Femur (tissue), 1 donor: ENCODE results near the gene TIAM1.
A peak's percentile ranks its signal among the peaks of the same experiment; 100 is the strongest.

Experiments
- DNase-seq: peaks from one replicate; pipeline ENCODE4 v3.0.0-alpha.2; 2017

TIAM1 gene

DNA sequence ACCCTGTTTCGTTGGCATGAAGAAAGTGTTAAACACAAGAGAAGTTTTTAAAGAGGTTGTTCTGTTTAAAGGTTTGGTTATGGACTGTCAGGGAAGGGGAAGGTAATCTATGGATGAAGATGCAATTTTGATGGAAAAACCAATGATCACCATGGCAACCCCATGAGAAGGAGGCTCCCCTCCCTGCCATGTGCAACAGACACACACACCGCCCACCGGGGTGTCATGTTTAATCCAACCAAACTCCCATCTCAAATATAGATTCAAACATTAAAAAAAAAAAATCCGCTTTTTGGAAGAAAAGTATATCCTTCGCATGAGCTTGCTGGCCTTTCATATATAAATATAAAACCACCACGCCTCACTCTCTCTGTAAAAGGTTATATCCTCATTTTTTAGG, 224.9 kb downstream of the TIAM1 start:
- DNase-seq, result no peak

DNA sequence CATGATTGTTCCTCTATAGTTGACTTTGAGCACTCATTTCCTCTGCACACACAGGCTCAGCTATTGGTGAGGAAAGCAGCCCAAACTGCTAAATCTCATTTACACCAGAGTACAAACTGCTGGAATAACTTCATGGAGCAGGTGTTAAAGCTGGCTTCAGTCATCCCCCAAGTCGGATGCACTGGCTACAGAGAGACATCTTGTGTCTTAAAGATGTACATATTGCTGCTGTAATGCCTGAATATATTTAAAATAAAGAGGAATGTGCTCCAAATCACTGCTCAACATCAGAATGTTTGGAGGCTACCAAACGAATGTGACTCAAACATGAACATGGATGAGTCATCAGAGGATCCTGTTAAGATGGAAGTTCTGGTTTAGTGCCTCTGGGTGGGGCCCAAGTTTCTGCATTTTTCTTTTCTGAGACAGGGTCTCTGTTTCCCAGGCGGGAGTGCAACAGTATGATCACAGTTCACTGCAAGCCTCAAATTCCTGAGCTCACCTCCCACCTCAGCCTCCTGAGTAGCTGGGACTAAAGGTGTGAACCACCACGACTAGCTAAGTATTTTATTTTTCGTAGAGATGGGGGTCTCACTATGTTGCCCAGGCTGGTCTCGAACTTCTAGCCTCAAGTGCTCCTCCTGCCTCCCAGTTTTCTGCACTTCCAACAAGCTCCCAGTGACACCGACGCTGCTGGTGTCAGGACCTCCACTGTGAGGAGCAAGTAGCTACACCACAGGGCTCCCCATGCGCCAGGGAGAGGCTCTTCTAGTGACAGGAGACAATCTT, 226.7 kb downstream of the TIAM1 start:
- DNase-seq, result no peak

DNA sequence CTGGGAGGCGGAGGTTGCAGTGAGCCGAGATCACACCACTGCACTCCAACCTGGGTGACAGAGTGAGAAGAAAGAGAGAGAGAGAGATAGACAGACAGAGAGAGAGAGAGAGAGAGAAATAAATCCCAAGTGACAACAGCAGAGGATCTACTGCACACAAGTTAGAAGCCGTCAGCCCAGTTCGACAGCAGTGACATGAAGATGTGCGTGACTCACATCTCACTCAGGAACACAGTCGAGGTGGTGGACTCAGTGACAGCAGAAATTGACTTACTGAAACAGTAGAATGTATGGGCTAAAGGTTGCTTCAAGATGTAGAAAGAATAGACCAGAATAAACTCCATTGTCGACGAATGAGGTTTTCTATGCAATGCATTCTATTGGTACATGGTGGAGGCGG, 228.8 kb downstream of the TIAM1 start:
- DNase-seq, result no peak

DNA sequence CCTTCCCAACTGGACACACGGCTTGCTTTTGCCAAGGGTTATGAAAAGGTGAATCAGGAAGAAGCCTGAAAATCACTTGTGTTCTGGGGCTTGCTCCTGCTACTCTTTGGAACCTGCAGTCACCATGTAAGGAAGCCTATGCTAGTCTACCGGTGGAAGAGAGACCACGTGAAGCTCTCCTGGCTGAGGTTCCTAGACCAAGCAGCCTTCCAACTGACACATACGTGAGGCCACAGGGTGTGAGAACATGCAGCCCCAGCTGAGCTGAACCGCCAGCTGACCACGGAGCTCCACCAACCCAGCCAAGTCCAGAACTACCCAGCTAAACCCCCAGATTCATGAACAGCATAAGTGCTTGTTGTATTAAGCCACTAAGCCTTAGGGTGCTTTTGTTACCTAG, 233.0 kb downstream of the TIAM1 start:
- no peak for DNase-seq

DNA sequence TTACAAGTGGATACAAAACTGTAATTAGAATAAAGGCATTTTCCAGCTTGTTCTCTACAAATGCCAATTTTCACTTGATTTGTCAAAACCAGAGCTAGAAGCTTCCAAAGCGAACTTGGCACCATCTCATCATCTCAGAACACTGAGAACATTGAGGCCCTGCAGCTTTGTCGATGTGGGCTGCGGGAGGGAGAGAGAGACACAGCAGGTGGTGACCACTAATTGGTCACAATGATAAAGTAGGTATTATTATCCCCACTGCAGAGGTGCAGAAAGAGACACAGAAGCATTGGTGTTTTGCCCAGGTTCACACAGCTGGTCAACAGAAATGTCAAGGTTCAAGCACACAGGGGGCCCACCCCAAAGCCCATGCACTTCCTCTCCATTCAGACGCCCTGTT, 233.6 kb downstream of the TIAM1 start:
- no peak for DNase-seq

DNA sequence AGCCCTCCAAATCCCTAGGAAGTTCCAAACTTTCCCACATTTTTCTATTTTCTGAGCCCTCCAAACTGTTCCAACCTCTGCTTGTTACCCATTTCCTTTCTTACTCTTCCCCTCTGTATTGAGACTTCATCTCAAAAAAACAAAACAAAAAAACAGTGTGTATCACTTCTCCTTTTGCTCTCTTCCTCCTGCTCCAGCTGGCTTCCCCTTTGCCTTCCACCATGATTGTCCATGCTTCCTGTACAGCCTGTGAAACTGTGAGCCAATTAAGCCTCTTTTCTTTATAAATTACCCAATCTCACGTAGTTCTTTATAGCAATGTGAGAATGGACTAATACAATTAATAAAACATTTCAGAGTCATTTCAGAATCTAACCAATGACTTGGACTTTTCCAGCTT, 236.2 kb downstream of the TIAM1 start:
- no peak for DNase-seq

DNA sequence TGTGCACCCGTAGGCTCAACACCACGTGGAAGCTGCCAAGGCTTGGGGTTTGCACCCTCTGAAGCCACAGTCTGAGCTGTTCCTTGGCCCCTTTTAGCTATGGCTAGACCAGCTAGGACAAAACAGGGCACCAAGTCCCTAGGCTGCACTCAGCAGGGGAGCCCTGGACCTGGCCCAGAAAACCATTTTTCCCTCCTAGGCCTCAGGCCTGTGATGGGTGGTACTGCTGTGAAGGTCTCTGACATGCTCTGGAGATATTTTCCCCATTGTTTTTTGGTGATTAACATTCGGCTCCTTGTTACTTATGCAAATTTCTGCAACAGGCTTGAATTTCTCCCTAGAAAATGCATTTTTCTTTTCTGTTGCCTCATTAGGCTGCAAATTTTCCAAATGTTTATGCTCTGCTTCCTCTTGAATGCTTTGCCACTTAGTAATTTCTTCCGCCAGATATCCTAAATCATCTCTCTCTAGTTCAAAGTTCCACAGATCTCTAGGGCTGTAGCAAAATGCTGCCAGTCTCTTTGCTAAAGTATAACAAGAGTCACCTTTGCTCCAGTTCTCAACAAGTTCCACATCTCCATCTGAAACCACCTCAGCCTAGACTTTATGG, 236.8 kb downstream of the TIAM1 start:
- DNase-seq, result no peak

DNA sequence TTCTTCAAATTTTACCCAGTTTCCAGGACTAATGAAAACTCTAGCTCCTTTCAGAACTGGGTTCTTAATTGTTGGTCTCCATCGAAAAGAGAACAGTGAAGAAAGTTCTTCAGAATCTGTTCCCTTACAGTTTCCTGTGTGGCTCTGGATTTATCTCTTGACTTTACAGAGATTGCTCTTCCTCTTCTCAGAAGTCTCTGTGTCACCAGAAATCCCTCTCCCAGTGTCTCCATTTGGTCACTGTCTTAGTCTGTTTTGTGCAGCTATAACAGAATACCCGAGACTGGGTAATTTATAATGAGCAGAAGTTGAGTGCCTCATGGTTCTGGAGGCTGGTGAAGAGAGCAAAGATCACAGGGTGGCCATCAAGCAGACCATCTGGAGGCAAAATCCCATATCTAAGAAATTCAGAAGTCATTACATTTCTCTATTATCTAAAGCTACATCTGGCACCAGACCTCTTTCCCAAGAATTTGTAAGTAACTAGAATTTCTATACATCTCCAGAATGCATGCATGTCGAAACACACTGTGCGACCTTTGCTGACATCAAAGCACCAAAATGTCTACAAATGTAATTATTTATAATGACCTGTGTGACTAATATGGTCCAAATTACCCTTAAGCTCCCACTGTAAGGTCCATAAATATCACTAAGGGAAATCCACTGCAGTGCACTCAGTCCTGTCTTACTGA, 240.3 kb downstream of the TIAM1 start:
- no peak for DNase-seq

DNA sequence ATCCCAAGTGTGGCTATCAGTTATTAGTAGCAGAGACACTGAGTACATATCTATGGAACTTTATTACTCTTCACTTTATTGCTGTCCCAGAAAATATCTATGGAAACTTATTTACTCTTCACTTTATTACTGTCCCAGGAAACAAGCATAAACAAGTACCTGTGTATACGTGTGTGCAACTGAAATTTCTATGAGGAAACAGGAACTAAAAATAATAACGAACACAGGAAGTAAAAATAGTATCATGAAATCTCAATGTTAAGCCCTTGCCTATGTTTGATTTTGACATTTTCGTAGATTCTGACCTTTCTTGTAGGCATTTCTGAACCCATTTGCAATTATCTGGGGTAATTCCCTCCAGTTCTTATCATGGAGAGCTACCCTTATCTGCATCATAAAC, 240.9 kb downstream of the TIAM1 start:
- DNase-seq, result no peak

DNA sequence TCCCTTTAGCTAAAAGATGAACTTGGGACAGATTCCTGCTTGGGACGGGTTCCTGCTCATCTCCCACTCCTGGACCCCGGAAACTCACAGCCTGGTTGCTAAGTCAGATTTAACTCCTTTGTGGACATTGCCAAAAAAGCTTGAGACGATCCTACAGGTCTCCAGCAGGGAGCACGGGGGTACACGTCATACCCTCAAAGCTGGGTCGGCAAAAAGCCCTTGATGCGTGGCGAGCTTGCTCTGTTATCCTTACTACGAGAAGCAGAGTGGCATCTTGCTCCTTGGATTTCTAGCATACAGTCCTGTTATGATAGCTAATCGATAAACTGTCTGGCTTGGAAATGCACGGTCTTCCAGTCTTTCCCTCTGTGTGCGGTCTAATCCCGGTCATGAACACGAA, 244.9 kb downstream of the TIAM1 start:
- no peak for DNase-seq

DNA sequence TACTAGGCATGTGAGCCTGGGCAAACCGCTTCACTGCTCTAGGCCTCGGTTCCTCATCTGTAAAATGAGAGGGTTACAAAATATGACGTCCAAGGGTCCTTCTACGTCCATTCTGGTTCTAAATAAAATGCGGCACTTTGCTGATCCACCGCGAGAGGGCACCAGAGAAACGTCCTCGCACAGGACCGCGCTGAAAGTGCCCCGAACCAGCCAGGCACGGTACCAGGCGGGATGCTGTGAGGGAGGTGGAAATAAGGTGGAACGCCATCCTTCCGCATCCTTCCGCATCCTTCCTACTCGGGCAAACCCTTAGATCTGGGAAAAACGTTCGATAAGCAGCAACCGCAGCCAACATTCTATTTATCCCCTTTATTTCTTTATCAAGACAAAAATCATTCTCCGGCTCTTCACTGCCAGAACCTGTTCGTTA, 245.5 kb downstream of the TIAM1 start:
- DNase-seq, result peak; percentile 69

DNA sequence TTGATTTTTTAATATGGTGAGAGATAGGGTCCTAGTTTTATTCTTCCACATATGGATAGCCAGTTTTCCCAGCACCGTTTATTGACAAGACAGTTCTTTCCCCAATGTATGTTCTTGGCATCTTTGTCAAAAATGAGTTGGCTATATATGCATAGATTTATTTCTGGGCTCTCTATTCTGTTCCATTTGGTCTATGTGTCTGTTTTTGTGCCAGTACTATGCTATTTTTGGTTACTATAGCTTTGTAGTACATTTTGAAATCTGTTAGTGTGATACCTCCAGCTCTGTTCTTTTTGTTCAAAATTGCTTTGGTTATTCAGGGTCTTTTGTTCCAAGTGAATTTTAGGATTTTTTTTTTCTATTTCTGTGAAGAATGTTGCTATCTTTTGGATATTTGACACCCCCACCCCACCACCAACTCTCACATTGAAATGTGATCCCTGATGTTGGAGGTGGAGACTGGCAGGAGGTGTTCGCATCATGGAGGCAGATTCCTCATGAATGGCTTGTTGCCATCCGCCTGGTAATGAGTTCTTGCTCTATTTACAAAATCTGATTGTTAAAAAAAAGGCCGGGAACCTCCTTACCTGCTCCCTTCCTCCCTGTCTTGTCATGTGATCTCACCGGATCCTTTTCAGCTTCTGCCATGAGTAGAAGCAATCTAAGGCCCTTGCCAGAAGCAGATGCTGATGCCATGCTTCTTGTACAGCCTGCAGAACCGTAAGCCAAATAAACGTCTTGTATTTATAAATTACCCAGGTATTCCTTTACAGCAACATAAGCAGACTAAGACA, 251.0 kb downstream of the TIAM1 start:
- DNase-seq, result no peak

DNA sequence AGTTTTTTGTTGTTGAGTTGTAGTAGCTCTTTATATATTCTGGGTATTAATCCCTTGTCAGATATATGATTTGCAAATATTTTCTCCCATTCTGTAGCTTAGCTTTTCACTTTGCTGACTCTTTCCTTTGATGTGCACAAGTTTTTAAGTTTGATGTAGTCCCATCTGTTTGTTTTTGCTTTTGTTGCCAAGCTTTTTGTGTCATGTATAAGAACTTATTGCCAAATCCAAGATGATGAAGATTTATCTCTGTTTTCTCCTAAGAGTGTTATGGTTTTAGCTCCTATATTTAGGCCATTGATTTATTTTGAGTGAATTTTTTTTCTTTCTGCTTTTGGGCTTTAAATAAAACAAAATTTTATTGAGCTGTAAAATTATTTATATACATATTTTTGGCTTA, 253.7 kb downstream of the TIAM1 start:
- no peak for DNase-seq

DNA sequence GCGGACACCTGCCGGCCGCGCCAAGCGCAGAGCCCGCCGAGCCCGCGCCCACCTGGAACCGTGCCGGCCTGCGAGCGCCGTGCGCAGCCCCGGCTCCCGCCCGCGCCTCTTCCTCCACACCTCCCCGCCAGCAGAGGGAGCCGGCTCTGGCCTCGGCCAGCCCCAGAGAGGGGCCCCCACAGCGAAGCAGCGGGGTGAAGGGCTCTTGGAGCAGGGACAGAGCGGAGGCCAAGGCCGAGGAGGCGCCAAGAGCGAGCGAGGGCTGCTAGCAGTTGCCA, 255.6 kb downstream of the TIAM1 start:
- DNase-seq, result no peak

DNA sequence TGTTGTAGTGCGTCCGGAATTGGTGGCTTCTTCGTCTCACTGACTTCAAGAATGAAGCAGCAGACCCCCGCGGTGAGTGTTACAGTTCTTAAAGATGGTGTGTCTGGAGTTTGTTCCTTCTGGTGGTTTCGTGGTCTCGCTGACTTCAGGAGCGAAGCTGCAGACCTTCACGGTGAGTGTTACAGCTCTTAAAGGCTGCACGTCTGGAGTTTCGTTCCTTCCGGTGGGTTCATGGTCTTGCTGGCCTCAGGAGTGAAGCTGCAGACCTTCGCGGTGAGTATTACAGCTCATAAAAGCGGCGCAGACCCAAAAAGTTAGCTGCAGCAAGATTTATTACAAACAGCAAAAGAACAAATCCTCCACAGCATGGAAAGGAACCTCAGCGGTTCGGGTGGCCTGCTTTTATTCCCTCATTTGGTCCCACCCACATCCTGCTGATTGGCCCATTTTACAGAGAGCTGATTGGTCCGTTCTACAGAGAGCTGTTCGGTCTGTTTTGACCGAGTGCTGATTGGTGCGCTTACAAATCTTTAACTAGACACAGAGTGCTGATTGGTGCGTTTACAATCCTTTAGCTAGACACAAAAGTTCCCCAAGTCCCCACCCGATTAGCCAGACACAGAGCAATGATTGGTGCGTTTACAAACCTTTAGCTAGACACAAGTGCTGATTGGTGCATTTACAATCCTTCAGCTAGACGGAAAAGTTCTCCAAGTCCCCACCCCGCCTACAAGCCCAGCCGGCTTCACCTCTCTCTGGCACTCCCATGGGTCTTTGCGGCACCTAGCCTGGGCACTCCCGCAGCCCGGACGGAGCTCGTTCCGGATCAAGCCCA, 256.2 kb downstream of the TIAM1 start:
- DNase-seq, result no peak

DNA sequence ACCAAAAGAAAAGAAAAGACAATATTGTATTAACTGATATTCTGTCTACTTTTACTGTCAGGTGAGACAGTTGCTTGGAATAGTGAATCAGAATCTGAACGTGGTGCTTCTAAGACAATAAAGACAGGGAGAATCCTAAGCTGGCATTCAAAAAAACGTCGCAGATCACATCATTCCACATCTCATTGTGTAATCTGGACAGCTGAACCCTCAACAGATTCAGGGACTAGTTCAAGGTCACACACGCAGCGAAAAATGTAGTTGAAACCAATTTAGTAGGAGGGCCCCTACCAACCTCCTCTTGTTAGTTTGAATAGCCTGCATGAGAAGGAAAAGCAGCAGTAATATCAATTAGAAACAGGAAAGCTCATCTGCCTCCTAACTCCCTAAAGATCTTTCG, 259.4 kb downstream of the TIAM1 start:
- DNase-seq, result no peak

DNA sequence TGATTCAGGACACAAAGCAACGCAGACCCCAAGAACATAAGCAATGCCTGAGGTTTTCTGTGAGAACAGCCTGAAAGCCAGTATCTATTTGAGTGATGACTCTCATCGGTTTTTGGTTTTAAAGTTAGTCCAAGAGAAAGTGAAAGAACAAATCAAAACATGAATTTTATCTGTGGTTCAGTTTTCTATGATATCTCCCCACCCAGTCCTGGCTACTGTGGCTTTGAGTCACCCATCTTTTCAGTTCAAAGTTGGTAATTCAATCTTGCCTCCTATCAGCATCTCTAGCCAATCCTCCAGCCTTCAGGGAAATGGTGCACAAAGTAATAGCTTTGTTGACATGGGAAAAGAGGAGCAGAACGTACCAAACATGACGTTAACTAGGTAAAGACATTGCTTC, 265.3 kb downstream of the TIAM1 start:
- no peak for DNase-seq

DNA sequence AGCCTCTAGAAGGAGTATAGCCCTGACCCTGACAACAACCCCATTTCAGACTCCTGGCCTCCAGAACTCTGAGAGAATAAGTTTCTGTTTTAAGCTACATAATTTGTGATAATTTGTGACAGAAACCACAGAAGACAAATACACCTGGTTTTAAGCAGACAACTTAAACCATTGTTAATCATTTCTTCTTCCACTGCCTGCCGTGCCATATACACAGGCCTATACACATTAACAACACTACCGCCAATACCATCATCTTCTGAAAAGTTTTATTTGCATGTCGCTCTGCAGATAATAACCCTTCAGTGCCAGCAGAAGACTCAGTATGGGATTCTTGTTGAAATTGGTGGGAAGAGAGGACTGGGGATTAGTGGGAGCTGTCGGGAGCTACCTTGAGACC, 265.8 kb downstream of the TIAM1 start:
- no peak for DNase-seq

DNA sequence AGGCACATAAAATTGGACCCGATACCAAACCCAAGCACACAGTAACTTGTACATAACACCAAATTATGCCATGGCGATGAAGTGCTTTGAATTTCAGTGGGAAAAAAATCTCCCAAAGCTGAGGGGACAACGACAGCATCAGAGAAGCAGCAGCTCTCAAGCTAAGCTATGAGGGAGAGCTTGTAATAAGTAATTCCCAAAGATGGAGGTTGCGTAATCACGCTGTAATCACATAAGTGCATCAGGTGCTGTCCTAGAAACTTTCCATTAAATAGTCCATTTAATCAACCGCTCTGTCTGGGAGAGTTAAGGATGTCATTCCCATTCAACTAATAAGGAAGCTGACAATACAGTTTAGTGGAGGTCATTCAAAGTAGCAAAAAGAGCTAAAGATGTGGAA, 268.2 kb downstream of the TIAM1 start:
- no peak for DNase-seq

DNA sequence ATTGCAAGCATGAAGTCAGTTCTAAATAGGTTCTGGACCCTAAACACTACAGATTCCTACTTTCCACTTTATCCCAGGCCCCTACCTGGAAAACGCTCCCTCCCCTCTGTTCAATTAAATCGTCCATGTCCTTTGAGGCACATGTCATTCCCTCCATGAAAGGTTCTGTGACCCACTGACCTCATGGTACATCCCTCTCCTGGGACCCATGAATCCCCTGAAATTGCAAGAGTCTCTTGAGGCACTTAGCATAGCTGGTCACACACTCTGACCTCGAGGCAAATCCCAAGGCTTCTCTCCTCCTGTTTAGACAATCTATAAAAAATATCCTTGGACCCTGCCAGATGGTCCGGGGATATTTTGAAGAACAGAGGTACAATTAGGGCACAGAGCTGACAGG, 271.5 kb downstream of the TIAM1 start:
- DNase-seq, result no peak
